T-helper 2 cell treated with Interferon-gamma antibody and Interleukin-4, amounts not matched to agents 100 ng/mL and 5 ng/mL, for 36 hours (primary cell): Measurements from ENCODE around the gene CD58. TPM values are rescaled to one million over a fixed set of nuclear protein-coding genes. Genes with fewer than 3 reads are reported as not detected.
"Not testable (repeated sequence)": the region's sequence is repeated elsewhere in the genome, so short reads cannot be mapped to it uniquely, and the experiment has no call there.

ENCODE experiments used
- intact Hi-C: fragments of 100-400 bp; cut with micrococcal nuclease; formaldehyde crosslinking; loops from one replicate; pipeline ENCODE4 v1.15.1; 2023
- total RNA-seq: library from RNA; stranded (reverse); gene quantifications from 2 replicates; pipeline ENCODE4 v1.2.3, GENCODE V29; 2022

CD58 gene
- 37.1 and 38.1 TPM in 2 replicates for total RNA-seq

GRCh38 chr1:116570358-116571214, at the start of gene CD58:
TSS of gene CD58 (minus strand) at chr1:116571026. CDS start at chr1:116570972, 54 bp downstream.
- intact Hi-C loops = loop anchor here (1.0 to 10.0 kb wide), 8 partner anchors 56 to 490 kb away; partner anchors contain the start of genes ATP1A1 and TTF2

GRCh38 chr1:116620392-116620791, 49.6 kb upstream of the CD58 start:
- intact Hi-C loops = not testable (repeated sequence)

GRCh38 chr1:116619106-116619505, 48.3 kb upstream of the CD58 start:
- intact Hi-C loops = not testable (repeated sequence)

- intact Hi-C loops = not testable (repeated sequence)
Measured at GRCh38 chr1:116617808-116618207, 47.0 kb upstream of the CD58 start.

GRCh38 chr1:116613825-116614224, 43.0 kb upstream of the CD58 start:
- intact Hi-C loops = not testable (repeated sequence)

GRCh38 chr1:116609801-116610371, 39.1 kb upstream of the CD58 start:
- intact Hi-C loops = not testable (repeated sequence)

- intact Hi-C loops = not testable (repeated sequence)
Measured at GRCh38 chr1:116608841-116609240, 38.0 kb upstream of the CD58 start.

- intact Hi-C loops = not testable (repeated sequence)
Measured at GRCh38 chr1:116608151-116608550, 37.3 kb upstream of the CD58 start.

GRCh38 chr1:116607463-116607862, 36.6 kb upstream of the CD58 start:
- intact Hi-C loops = not testable (repeated sequence)

- intact Hi-C loops = not testable (repeated sequence)
Measured at GRCh38 chr1:116606067-116606466, 35.2 kb upstream of the CD58 start.

GRCh38 chr1:116605315-116605714, 34.5 kb upstream of the CD58 start:
- intact Hi-C loops = no loop called here

- intact Hi-C loops = not testable (repeated sequence)
Measured at GRCh38 chr1:116604408-116604807, 33.6 kb upstream of the CD58 start.

GRCh38 chr1:116603646-116604045, 32.8 kb upstream of the CD58 start:
- intact Hi-C loops = not testable (repeated sequence)

GRCh38 chr1:116599369-116599768, 28.5 kb upstream of the CD58 start:
- intact Hi-C loops = not testable (repeated sequence)

GRCh38 chr1:116598420-116599036, 27.7 kb upstream of the CD58 start:
- intact Hi-C loops = not testable (repeated sequence)

GRCh38 chr1:116597388-116597787, 26.6 kb upstream of the CD58 start:
- intact Hi-C loops = not testable (repeated sequence)

- intact Hi-C loops = loop anchor here (1.0 kb wide), 2 partner anchors 23 to 458 kb away; no protein-coding TSS in a partner anchor
Measured at GRCh38 chr1:116596742-116597307, 26.0 kb upstream of the CD58 start.

GRCh38 chr1:116595946-116596741, 25.3 kb upstream of the CD58 start:
- intact Hi-C loops = loop anchor here (1.0 kb wide), 2 partner anchors 22 to 457 kb away; no protein-coding TSS in a partner anchor

- intact Hi-C loops = not testable (repeated sequence)
Measured at GRCh38 chr1:116595065-116595840, 24.4 kb upstream of the CD58 start.

- intact Hi-C loops = not testable (repeated sequence)
Measured at GRCh38 chr1:116593977-116594376, 23.2 kb upstream of the CD58 start.
